Kidney epithelial cell (primary cell): ENCODE data around the gene STK17B. TPM values are rescaled to one million over a fixed set of nuclear protein-coding genes. Genes with fewer than 3 reads are reported as not detected.
"Not testable (repeated sequence)": the region's sequence is repeated elsewhere in the genome, so short reads cannot be mapped to it uniquely, and the experiment has no call there.

Experiments used
- DNase-seq: peaks from one replicate; pipeline ENCODE4 v3.0.0-alpha.2; 2010; ENCODE audit warnings: low read depth
- H3K27me3 ChIP-seq: 2 replicates; pipeline ENCODE4 v1.6.0; 2011; ENCODE audit warnings: low read length; ENCODE audit not compliant: control insufficient read depth, insufficient read depth
- H3K36me3 ChIP-seq: 2 replicates; pipeline ENCODE4 v1.5.1; 2011; ENCODE audit warnings: low read length; ENCODE audit not compliant: control insufficient read depth, insufficient read depth
- H3K4me3 ChIP-seq: 2 replicates; pipeline ENCODE4 v1.5.1; 2011; ENCODE audit warnings: low read depth, mild to moderate bottlenecking, control low read depth, low read length
- total RNA-seq: library from RNA; depleted of rRNA; stranded (reverse); fragments of >200 nt; gene quantifications from 2 replicates; pipeline ENCODE4 v1.2.3, GENCODE V29; 2015
- TF ChIP-seq, protein P1 (sequence below): IDR thresholded peaks from 2 replicates; pipeline ENCODE4 v1.5.1; 2011; ENCODE audit warnings: mild to moderate bottlenecking, moderate library complexity, low read length, control low read depth, inconsistent platforms; ENCODE audit not compliant: insufficient read depth, poor library complexity, severe bottlenecking

Gene STK17B
- total RNA-seq, 1 donor from 2014 or later, result 8.2 TPM

DNA sequence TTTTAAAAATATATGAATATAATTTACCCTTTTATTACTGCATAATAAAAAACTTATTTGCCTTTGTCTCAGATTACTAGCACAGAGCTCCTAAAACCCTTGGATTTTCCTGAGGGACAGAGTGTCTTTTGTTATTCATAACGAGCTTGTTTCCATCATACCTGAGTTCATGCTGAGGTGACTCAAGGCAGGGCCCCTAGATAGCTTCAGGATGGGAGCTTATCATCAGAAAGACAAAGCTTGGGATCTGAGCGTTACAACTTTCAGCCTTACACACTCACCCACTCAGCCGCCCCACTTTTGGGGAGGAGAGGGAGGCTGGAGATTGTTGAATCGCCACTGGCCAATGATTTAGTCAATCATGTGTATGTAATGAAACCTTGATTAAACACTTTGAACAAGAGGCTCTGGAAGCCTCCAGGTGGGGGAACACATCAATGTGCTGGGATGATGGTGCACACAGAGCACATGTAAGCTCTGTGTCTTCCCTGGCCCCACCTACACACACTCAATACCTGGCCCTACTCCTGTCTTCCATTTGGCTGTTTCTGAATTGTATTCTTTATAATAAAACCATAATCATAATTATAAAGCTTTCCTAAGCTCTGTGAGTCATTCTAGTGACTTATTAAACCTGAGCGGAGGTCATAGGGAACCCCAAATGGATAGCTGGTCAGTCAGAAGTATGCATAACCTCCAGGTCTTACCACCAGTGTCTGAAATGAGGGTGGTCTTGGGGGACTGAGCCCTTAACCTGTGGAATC is 74.2 kb downstream of the STK17B start:
- TF ChIP-seq, protein P1, sequence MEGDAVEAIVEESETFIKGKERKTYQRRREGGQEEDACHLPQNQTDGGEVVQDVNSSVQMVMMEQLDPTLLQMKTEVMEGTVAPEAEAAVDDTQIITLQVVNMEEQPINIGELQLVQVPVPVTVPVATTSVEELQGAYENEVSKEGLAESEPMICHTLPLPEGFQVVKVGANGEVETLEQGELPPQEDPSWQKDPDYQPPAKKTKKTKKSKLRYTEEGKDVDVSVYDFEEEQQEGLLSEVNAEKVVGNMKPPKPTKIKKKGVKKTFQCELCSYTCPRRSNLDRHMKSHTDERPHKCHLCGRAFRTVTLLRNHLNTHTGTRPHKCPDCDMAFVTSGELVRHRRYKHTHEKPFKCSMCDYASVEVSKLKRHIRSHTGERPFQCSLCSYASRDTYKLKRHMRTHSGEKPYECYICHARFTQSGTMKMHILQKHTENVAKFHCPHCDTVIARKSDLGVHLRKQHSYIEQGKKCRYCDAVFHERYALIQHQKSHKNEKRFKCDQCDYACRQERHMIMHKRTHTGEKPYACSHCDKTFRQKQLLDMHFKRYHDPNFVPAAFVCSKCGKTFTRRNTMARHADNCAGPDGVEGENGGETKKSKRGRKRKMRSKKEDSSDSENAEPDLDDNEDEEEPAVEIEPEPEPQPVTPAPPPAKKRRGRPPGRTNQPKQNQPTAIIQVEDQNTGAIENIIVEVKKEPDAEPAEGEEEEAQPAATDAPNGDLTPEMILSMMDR, result no peak
- H3K27me3 ChIP-seq, result no peaks in the 10 kb centered on the region

DNA sequence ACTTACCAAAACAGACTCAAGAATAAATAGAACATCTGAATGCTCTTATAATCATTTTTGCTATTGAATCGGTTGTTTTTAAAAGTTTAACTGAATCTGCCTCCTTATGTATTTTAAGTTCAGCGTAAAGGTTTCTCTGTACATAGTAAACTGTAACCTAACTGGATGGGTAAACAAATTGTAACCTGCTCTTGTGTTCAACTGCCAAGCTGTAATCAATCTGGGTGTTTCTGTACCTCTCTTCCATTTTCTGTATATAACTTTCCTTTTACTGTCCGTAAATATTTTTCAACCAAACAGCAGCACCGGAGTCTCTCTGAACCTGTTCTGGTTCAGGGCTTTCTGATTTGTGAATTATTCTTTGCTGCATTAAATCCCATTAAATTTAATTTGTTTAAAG is 75.1 kb downstream of the STK17B start:
- no peaks in the 10 kb centered on the region for H3K27me3 ChIP-seq
- no peak for DNase-seq
- TF ChIP-seq, protein P1, result no peak
- H3K4me3 ChIP-seq, result no peak overlapping the region
- H3K36me3 ChIP-seq, result no peaks in the 10 kb centered on the region

More for the DNA sequence above, 74.2 kb downstream of the STK17B start:
- H3K4me3 ChIP-seq, result no peak overlapping the region
- H3K36me3 ChIP-seq, result no peaks in the 10 kb centered on the region
- no peak for DNase-seq

DNA sequence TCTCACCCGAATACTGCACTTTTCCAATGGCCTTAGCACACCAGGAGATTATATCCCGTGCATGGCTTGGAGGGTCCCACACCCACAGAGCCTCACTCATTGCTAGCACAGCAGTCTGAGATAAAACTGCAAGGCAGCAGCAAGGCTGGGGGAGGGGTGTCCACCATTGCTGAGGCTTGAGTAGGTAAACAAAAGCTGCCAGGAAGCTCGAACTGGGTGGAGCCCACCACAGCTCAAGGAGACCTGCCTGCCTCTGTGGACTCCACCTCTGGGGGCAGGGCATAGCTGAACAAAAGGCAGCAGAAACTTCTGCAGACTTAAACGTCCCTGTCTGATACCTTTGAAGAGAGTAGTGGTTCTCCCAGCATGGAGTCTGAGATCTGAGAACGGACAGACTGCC is 81.9 kb downstream of the STK17B start:
- not testable (repeated sequence) for H3K36me3 ChIP-seq, H3K4me3 ChIP-seq, H3K27me3 ChIP-seq, DNase-seq

DNA sequence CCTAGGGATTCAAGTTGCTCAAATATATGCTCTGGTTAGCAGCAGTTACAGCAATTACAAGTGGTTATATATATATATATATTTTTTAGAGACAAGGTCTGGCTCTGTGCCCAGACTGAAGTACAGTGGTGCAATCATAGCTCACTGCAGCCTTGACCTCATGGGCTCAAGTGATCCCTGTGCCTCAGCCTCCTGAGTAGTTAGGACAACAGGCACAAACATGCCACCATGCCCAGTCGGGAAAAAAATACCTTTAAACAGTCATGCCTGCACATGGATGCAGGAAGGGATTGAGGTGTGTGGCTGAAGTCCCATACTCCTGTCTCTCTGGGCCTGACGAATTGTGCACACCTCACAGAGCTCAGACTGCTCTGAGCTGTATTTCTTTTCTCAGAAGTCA is 83.2 kb downstream of the STK17B start:
- TF ChIP-seq, protein P1, result no peak

DNA sequence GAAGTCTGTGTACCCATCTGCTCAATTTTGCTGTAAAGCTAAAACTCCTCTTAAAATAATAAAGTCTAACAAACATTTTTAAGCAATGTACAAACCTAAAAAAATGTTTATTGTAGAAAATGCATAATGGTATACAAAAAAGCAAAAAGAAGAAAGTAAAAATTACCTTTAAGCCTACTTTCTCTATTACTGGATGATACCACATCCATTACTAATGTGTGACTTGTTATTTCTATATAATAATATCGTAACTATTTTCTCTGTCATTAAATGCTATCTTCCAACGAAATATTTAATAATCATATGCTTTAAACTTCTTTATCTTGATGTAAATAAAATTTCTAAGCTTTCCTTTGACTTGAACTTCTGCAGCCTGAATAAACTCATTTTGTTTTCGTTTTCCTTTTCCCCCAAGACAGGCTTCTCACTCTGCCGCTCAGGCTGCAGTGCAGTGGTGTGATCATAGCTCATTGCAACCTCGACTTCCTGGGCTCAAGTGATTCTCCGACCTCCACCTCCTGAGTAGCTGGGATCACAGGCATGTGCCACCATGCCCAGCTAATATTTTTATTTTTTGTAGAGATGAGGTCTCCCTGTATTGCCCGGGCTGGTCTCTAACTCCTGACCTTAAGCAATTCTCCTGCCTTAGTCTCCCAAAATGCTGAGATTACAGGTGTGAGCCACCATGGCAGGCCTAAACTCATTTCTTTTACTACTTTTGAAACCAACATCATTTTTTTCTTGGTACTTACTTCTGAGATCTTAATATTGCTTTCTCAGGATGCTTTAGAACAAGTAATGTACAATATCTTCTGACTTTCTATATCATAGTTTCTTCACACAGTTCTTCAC is 84.6 kb downstream of the STK17B start:
- TF ChIP-seq, protein P1, result no peak
- Histone ChIP-seq H3K36me3 (no peaks in the 10 kb centered on the region), H3K27me3 (no peaks in the 10 kb centered on the region), H3K4me3 (no peak overlapping the region)
- DNase-seq, result no peak

More for the DNA sequence above, 83.2 kb downstream of the STK17B start:
- DNase-seq, result no peak
- Histone ChIP-seq H3K4me3 (no peak overlapping the region), H3K27me3 (no peaks in the 10 kb centered on the region), H3K36me3 (no peaks in the 10 kb centered on the region)

DNA sequence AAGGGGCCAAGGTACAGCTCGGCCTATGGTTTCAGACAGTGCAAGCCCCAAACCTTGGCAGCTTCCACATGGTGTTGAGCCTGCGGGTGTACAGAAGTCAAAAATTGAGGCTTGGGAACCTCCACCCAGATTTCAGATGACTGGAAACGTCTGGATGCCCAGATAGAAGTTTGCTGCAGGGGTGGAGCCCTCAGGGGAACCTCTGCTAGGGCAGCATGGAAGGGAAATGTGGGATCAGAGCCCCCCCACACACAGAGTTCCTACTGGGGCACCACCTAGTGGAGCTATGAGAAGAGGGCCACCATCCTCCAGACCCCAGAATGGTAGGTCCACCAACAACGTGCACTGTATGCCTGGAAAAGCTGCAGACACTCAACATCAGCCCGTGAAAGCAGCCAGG is 87.8 kb downstream of the STK17B start:
- TF ChIP-seq, protein P1, result no peak
- no peak for DNase-seq
- Histone ChIP-seq H3K4me3 (no peak overlapping the region), H3K27me3 (no peaks in the 10 kb centered on the region), H3K36me3 (no peaks in the 10 kb centered on the region)
